GM12864 (cell line): ENCODE measurements around the gene NUAK2.

Source experiments
- DNase-seq: peaks from one replicate; pipeline ENCODE4 v3.0.0-alpha.2; 2011; ENCODE audit warnings: low read depth
- H3K4me3 ChIP-seq: 2 replicates; pipeline ENCODE4 v1.5.1; 2011; ENCODE audit warnings: mild to moderate bottlenecking, low read depth, low read length, control low read depth
- TF ChIP-seq, protein P1 (sequence below): IDR thresholded peaks from 2 replicates; pipeline ENCODE4 v1.5.1; 2011; ENCODE audit warnings: low read depth, mild to moderate bottlenecking, moderate library complexity, low read length, control low read depth, inconsistent platforms; ENCODE audit errors: missing control alignments

The NUAK2 gene

GRCh38 chr1:205359771-205360565 is 38.4 kb upstream of the NUAK2 start:
- H3K4me3 ChIP-seq: no peak overlapping the region
- TF ChIP-seq, protein P1, sequence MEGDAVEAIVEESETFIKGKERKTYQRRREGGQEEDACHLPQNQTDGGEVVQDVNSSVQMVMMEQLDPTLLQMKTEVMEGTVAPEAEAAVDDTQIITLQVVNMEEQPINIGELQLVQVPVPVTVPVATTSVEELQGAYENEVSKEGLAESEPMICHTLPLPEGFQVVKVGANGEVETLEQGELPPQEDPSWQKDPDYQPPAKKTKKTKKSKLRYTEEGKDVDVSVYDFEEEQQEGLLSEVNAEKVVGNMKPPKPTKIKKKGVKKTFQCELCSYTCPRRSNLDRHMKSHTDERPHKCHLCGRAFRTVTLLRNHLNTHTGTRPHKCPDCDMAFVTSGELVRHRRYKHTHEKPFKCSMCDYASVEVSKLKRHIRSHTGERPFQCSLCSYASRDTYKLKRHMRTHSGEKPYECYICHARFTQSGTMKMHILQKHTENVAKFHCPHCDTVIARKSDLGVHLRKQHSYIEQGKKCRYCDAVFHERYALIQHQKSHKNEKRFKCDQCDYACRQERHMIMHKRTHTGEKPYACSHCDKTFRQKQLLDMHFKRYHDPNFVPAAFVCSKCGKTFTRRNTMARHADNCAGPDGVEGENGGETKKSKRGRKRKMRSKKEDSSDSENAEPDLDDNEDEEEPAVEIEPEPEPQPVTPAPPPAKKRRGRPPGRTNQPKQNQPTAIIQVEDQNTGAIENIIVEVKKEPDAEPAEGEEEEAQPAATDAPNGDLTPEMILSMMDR: no peak
- DNase-seq: no peak

- TF ChIP-seq, protein P1: no peak
Measured at GRCh38 chr1:205358579-205358978, 37.0 kb upstream of the NUAK2 start.

DNA sequence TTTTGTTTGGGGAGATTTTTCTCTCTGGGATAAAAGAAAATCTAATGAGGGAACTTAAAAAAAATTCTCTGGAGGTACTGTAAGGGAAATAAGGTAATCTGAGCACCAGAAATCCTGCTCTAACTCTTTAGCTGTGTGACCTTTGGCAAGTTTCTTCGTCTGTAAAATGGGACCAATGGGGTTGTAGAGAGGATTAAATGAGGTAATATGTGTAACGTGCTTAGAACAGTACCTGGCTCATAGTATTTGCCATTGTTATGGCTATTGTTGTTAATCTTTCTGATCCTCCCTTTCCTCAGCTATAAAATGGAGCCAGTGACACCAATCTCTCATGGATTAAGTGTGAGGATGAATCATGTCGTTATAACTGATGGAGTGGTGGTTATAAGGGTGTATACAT is 36.0 kb upstream of the NUAK2 start:
- no peak overlapping the region for H3K4me3 ChIP-seq
- no peak for DNase-seq
- TF ChIP-seq, protein P1: no peak

More at GRCh38 chr1:205358579-205358978, 37.0 kb upstream of the NUAK2 start:
- H3K4me3 ChIP-seq: no peak overlapping the region
- no peak for DNase-seq

DNA sequence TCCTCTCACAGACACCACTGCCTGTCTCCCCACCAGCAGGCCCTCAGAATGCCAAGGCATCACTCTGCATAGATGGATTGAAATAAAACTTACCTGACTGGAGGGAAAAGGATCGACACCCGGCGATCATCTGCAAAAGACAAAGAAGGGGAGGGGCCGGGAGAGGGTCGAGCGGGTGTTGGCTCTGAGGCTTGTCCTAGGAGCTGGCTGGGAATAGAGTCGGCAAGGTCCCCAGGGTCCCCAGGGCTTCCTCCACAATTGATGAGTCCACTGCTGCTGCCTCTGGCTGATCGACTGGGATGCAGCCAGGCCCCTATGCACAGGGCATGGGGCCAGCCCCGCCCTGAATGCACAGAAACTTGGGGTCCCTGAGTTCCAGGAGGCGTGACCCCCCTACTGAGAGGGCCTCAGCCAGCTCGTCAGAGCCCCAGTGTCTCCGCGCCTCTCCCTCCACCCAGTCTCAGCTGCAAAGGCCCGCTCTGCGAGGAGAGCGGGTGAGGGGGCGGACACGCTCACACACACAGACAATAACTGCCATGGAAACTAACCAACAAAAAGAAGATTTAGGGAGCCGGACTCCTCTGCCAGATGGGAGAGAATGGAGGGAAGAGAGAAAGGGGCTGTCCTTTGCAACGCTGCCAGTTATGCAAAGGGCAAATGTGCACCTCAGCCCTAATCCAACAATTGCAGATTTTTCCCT is 35.0 kb upstream of the NUAK2 start, which contains the start of gene KLHDC8A:
Gene KLHDC8A, minus strand, starts transcription at position 483 of the 700 bp plus-strand sequence. CDS start 13,318 bp downstream, outside the sequence.
- no peak for DNase-seq
- H3K4me3 ChIP-seq: no peak within 1 kb of the TSS
- TF ChIP-seq, protein P1: no peak

GRCh38 chr1:205355075-205355453 is 33.5 kb upstream of the NUAK2 start:
- H3K4me3 ChIP-seq: no peak overlapping the region
- TF ChIP-seq, protein P1: no peak
- no peak for DNase-seq

DNA sequence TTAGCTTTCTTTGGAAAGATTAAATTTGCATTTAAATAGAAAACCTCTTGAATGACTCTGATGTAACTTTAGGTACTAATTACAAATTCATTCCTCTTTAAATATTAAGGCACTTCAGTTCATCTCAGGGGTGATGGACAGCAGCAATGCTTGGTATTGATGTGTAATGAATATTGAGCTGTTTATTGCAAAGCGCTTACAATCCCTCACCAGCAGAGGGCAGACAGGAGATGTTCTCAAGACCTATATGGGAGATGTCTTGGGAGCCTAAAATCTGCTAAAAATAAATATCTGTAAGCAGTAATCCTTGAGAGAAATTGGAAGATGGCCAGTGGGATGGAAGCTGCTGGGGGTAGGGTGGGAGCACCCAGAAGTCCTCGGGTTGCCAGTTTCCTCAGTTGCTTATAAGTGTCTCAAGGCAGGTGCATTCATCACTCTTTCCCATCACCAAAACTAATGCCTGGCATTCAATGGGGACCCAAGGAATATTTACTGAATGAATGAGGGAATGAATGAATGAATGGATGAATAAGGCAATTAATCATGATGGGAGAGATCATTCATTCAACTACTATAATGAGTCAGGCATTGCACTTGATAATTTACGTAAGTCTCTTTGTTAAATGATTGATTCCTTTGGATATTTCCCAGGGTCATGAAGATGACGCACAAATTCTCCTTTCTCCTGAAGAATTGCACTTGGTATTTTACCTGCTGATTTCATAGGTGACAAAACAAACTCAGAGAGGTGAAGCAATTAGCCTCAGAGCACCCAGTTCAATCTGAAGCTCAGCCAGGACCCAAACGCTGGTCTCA is 32.9 kb upstream of the NUAK2 start:
- H3K4me3 ChIP-seq: no peak overlapping the region
- peak; percentile 19 for DNase-seq
- TF ChIP-seq, protein P1: peak; percentile 85
